Lung (tissue), 12 donors: ENCODE results near the gene DOCK1. TPM values are rescaled to one million over a fixed set of nuclear protein-coding genes. Genes with fewer than 3 reads are reported as not detected.

Source experiments
- ATAC-seq: fragments of 200-7000 bp; cut with Tn5 transposase; one replicate; pipeline ENCODE4 v1.9.1; 2020; ENCODE audit warnings: moderate number of reproducible peaks; ENCODE audit not compliant: insufficient read depth, low FRiP score
- DNase-seq, 3 donors: peaks; one replicate each; pipeline ENCODE4 v3.0.0-alpha.2; 2013 to 2017
- H3K27ac ChIP-seq, 2 donors: one replicate each; pipeline ENCODE4 v1.5.1; 2013; ENCODE audit warnings: mild to moderate bottlenecking in 2 of 2, moderate library complexity in 2 of 2, control low read depth in 1 of 2, inconsistent platforms in 1 of 2, low read depth in 1 of 2, low read length in 1 of 2
- H3K27me3 ChIP-seq, 3 donors: one replicate each; pipeline ENCODE4 v1.5.1; 2013; ENCODE audit warnings: low read length in 2 of 3; ENCODE audit not compliant: control insufficient read depth in 3 of 3, insufficient read depth in 3 of 3
- H3K36me3 ChIP-seq, 4 donors: one replicate each; pipeline ENCODE4 v1.5.1; 2013; ENCODE audit warnings: low read length in 4 of 4, mild to moderate bottlenecking in 1 of 4, moderate library complexity in 1 of 4; ENCODE audit not compliant: control insufficient read depth in 4 of 4, insufficient read depth in 4 of 4
- H3K4me1 ChIP-seq, 5 donors: one replicate each; pipeline ENCODE4 v1.5.1; 2013; ENCODE audit warnings: low read length in 5 of 5, mild to moderate bottlenecking in 2 of 5, moderate library complexity in 1 of 5; ENCODE audit not compliant: control insufficient read depth in 5 of 5, insufficient read depth in 5 of 5
- H3K4me3 ChIP-seq: one replicate; pipeline ENCODE4 v1.5.1; 2013; ENCODE audit warnings: mild to moderate bottlenecking, control low read depth, moderate library complexity
- H3K9ac ChIP-seq, 2 donors: one replicate each; pipeline ENCODE4 v1.5.1; 2013; ENCODE audit warnings: low read length in 2 of 2, control low read depth in 1 of 2; ENCODE audit not compliant: insufficient read depth in 1 of 2
- H3K9me3 ChIP-seq, 4 donors: one replicate each; pipeline ENCODE4 v1.5.1; 2013; ENCODE audit warnings: low read length in 3 of 4, mild to moderate bottlenecking in 1 of 4, moderate library complexity in 1 of 4; ENCODE audit not compliant: control insufficient read depth in 4 of 4, insufficient read depth in 3 of 4
- CTCF ChIP-seq: IDR thresholded peaks from 2 replicates; pipeline ENCODE4 v1.5.1; 2012; ENCODE audit warnings: mild to moderate bottlenecking; ENCODE audit errors: control extremely low read depth, extremely low read depth
- WGBS, 2 donors: extraction: QIAGEN DNeasy Blood & Tissue Kit; methylation state at CpG; one replicate each; pipeline ENCODE4 v1.1.7; 2013; 5-methylcytosine and 5-hydroxymethylcytosine counted together
- polyA plus RNA-seq, 2 donors: library from polyadenylated mRNA; stranded (reverse); fragments of 200-250 nt; gene quantifications; one replicate each; pipeline ENCODE4 v1.2.1, GENCODE V29; 2013
- total RNA-seq, 2 donors: library from RNA; depleted of rRNA in 1 of 2; stranded (reverse); fragments of >200 nt in 1 of 2; gene quantifications; one replicate each; pipeline ENCODE4 v1.2.1, GENCODE V29; 2014 to 2021
- donor health status: control.
- donor health status: control.
- donor health status: Bipolar disorder and iron deficiency.
- donor health status: healthy.
- donor health status: DM: yes; HTN: yes; CAD: no.

Gene DOCK1
- total and polyA plus RNA-seq, 4 donors = 11.2 to 102 (median 30.5) TPM

- ATAC-seq (no peak), DNase-seq (peak in 1 of 3 donors; percentile 21)
- no peaks in the 10 kb centered on the region for H3K27me3 ChIP-seq
- peaks cover 7 to 48% (median 40%) of the 10 kb centered on the region in 4 donors for H3K36me3 ChIP-seq
- H3K27ac ChIP-seq = no peak overlapping the region
- H3K4me3 ChIP-seq = no peak overlapping the region
- H3K9ac ChIP-seq = no peak overlapping the region
- H3K4me1 ChIP-seq = no peaks in the 10 kb centered on the region
- H3K9me3 ChIP-seq = no peaks in the 10 kb centered on the region
- 91 to 92% methylated on average over 17 of the region's 17 CpGs for WGBS, 2 donors
- no peak for TF ChIP-seq CTCF
Measured at GRCh38 chr10:127447197-127447596, 542.0 kb downstream of the DOCK1 start.

- 87 to 92% methylated on average over 3 of the region's 3 CpGs for WGBS, 2 donors
- H3K4me1 ChIP-seq = no peaks in the 10 kb centered on the region
- TF ChIP-seq CTCF = no peak
- ATAC-seq (no peak), DNase-seq (no peak)
- no peaks in the 10 kb centered on the region for H3K9me3 ChIP-seq
- peaks cover 3 to 37% (median 29%) of the 10 kb centered on the region in 4 donors for H3K36me3 ChIP-seq
- no peak overlapping the region for H3K9ac ChIP-seq
- no peak overlapping the region for H3K4me3 ChIP-seq
- no peak overlapping the region for H3K27ac ChIP-seq
- no peaks in the 10 kb centered on the region for H3K27me3 ChIP-seq
Measured at GRCh38 chr10:127449490-127449889, 544.3 kb downstream of the DOCK1 start.

DNA sequence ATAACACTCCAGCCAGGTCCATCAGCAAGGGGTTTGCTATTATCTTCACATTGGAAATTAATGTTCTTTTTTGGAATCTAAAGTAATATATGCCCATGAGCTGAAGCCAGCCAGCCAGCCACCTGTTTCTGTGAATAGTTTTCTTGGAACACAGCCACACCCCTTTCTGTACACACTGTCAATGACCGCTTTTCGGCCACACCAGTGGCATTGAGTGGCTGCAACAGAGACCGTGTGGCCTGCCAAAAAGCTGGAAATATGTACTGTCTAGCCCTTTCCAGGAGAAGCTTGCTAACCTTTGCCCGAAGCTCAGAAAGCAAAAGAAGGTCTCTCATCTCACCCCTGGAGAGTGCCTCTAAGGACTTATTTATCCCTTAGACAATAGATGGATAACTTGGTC lies 545.4 kb downstream of the DOCK1 start:
- peaks cover 3 to 27% (median 20%) of the 10 kb centered on the region in 4 donors for H3K36me3 ChIP-seq
- no peak overlapping the region for H3K4me3 ChIP-seq
- no peaks in the 10 kb centered on the region for H3K4me1 ChIP-seq
- H3K27ac ChIP-seq = no peak overlapping the region
- no peak overlapping the region for H3K9ac ChIP-seq
- DNase-seq (no peak), ATAC-seq (no peak)
- no peak for TF ChIP-seq CTCF
- no peaks in the 10 kb centered on the region for H3K27me3 ChIP-seq
- no peaks in the 10 kb centered on the region for H3K9me3 ChIP-seq
- 61 to 66% methylated on average over 4 of the region's 4 CpGs for WGBS, 2 donors

GRCh38 chr10:127451628-127452027 lies 546.4 kb downstream of the DOCK1 start:
- no peak overlapping the region for H3K9ac ChIP-seq
- H3K36me3 ChIP-seq = peaks cover 3 to 27% (median 19%) of the 10 kb centered on the region in 4 donors
- H3K27me3 ChIP-seq = no peaks in the 10 kb centered on the region
- H3K9me3 ChIP-seq = no peaks in the 10 kb centered on the region
- H3K27ac ChIP-seq = no peak overlapping the region
- no peak for TF ChIP-seq CTCF
- 91 to 93% methylated on average over 4 of the region's 4 CpGs for WGBS, 2 donors
- no peak overlapping the region for H3K4me3 ChIP-seq
- ATAC-seq = no peak
- DNase-seq = peak in 1 of 3 donors; percentile 20
- no peaks in the 10 kb centered on the region for H3K4me1 ChIP-seq
